BJ (cell line): ENCODE measurements around the gene ZNHIT3. TPM values are rescaled to one million over a fixed set of nuclear protein-coding genes. Genes with fewer than 3 reads are reported as not detected.

Source experiments
- CTCF ChIA-PET: fragments of 350-600 bp; formaldehyde crosslinking; extraction: SDS; loops from one replicate; lab custom pipeline; 2021; ENCODE audit warnings: antibody characterized with exemption, inconsistent platforms; lab: Yijun Ruan, JAX
- POLR2A ChIA-PET: fragments of 300-600 bp; sonication (Branson Sonifier 250); formaldehyde crosslinking; extraction: SDS; loops from one replicate; lab custom pipeline; 2021; ENCODE audit warnings: antibody characterized with exemption; lab: Charles Lee
- DNase-seq: peaks from one replicate; pipeline ENCODE4 v3.0.0-alpha.2; 2011; ENCODE audit warnings: low read depth
- H3K27me3 ChIP-seq: 2 replicates; pipeline ENCODE4 v1.6.0; 2011; ENCODE audit warnings: low read length; ENCODE audit not compliant: control insufficient read depth, insufficient read depth
- H3K36me3 ChIP-seq: 2 replicates; pipeline ENCODE4 v1.5.1; 2011; ENCODE audit warnings: low read length; ENCODE audit not compliant: control insufficient read depth, insufficient read depth
- H3K4me3 ChIP-seq: 2 replicates; pipeline ENCODE4 v1.5.1; 2011; ENCODE audit warnings: low read depth, mild to moderate bottlenecking, control low read depth, low read length
- CTCF ChIP-seq: IDR thresholded peaks from 2 replicates; pipeline ENCODE4 v1.5.1; 2011; ENCODE audit warnings: low read depth, mild to moderate bottlenecking, control low read depth, inconsistent platforms, low read length, moderate library complexity; ENCODE audit not compliant: insufficient read depth
- polyA plus RNA-seq: library from polyadenylated mRNA; depleted of rRNA; stranded (reverse); fragments of >200 nt; gene quantifications from 2 replicates; pipeline ENCODE4 v1.2.3, GENCODE V29; 2011; rRNA removed
- small RNA-seq: library from RNA; depleted of rRNA; stranded (forward); fragments of <200 nt; gene quantifications from one replicate; pipeline ENCODE3, GENCODE V24; 2012; ENCODE audit warnings: low replicate concordance, low read depth; ENCODE audit not compliant: insufficient read length

The ZNHIT3 gene
- polyA plus RNA-seq, 1 experiment = 43.6 TPM

GRCh38 chr17:36542755-36543154, 56.3 kb downstream of the ZNHIT3 start:
- TF ChIP-seq CTCF = no peak
- ChIA-PET POLR2A (no interaction called here), CTCF (interaction anchor here (1.2 kb wide), 1 partner anchor 60 kb away, joined by 3 read pairs; no protein-coding TSS in a partner anchor)
- Histone ChIP-seq H3K4me3 (no peak overlapping the region), H3K27me3 (no peaks in the 10 kb centered on the region), H3K36me3 (no peaks in the 10 kb centered on the region)
- DNase-seq = no peak

- peak; percentile 5 for DNase-seq
- Histone ChIP-seq H3K4me3 (peak overlapping the region; percentile 86), H3K27me3 (no peaks in the 10 kb centered on the region), H3K36me3 (no peaks in the 10 kb centered on the region)
- ChIA-PET CTCF (interaction anchor here (0.9 kb wide), 1 partner anchor 9 kb away, joined by 6 read pairs; the partner anchor contains the start of genes MYO19 and PIGW), POLR2A (no interaction called here)
- TF ChIP-seq CTCF = 0 out of 2 replicates have a peak, but pooled peaks have one; percentile 29
Observed at GRCh38 chr17:36544044-36544306, 57.5 kb downstream of the ZNHIT3 start.

- DNase-seq = peak; percentile 50
- CTCF ChIA-PET = interaction anchor here (0.9 kb wide), 1 partner anchor 9 kb away, joined by 6 read pairs; the partner anchor contains the start of genes MYO19 and PIGW
- TF ChIP-seq CTCF = no peak
- Histone ChIP-seq H3K36me3 (no peaks in the 10 kb centered on the region), H3K27me3 (no peaks in the 10 kb centered on the region), H3K4me3 (peak within 1 kb of the TSS; percentile 86)
- POLR2A ChIA-PET = interaction anchor here (0.6 to 0.7 kb wide), 2 partner anchors 9 to 818 kb away, joined by 9 to 10 read pairs; partner anchors contain the start of gene PIGW
Observed at GRCh38 chr17:36544307-36545076, 58.0 kb downstream of the ZNHIT3 start, which contains the start of gene GGNBP2. Gene GGNBP2 (plus strand): TSS chr17:36544919. CDS start chr17:36545725, 806 bp downstream.

GRCh38 chr17:36545077-36545464, 58.6 kb downstream of the ZNHIT3 start:
- ChIA-PET CTCF (no interaction called here), POLR2A (interaction anchor here (0.6 to 0.8 kb wide), 4 partner anchors 10 to 819 kb away, joined by 3 to 10 read pairs (median 8); partner anchors contain the start of genes MRM1 and PIGW)
- H3K4me3 ChIP-seq = peak overlapping the region; percentile 86
- no peak for DNase-seq
- no peak for TF ChIP-seq CTCF
- no peaks in the 10 kb centered on the region for H3K36me3 ChIP-seq
- no peaks in the 10 kb centered on the region for H3K27me3 ChIP-seq

Small RNA genes within 50 kb of the gene (small RNA-seq; reads per million reads assigned to genes)
- gene RNA5SP439 = not detected

Other genes with a start within 250 kb of the ZNHIT3 start
- gene TBC1D3I, start 222.1 kb upstream of the ZNHIT3 start, polyA plus RNA-seq = 0.11 TPM in 1 of 2 replicates, not detected in the other
- gene TBC1D3G, start 162.8 kb upstream of the ZNHIT3 start, polyA plus RNA-seq = not detected in 2 replicates
- not detected in 2 replicates for gene TBC1D3H, start 98.2 kb upstream of the ZNHIT3 start, polyA plus RNA-seq
- gene MYO19, start 48.2 kb downstream of the ZNHIT3 start, polyA plus RNA-seq = 32.9 and 46.9 TPM in 2 replicates
- gene PIGW, start 48.3 kb downstream of the ZNHIT3 start, polyA plus RNA-seq = 3.0 and 4.3 TPM in 2 replicates
- 73.7 and 79.8 TPM in 2 replicates for gene GGNBP2, start 58.2 kb downstream of the ZNHIT3 start, polyA plus RNA-seq
- 5.4 and 8.5 TPM in 2 replicates for gene DHRS11, start 105.2 kb downstream of the ZNHIT3 start, polyA plus RNA-seq
- 3.0 and 3.9 TPM in 2 replicates for gene MRM1, start 114.9 kb downstream of the ZNHIT3 start, polyA plus RNA-seq